Tibial nerve (tissue), 4 donors: ENCODE data around the gene SHC4. TPM values are rescaled to one million over a fixed set of nuclear protein-coding genes. Genes with fewer than 3 reads are reported as not detected.

Experiments used
- DNase-seq, 2 donors: peaks; one replicate each; pipeline ENCODE4 v3.0.0-alpha.2; 2019; ENCODE audit warnings: low spot score in 2 of 2
- H3K27ac ChIP-seq, 4 donors: fragments of 200-600 bp; sonication (generic) in 3 of 4; one replicate each; pipeline ENCODE4 v1.5.1; 2017 to 2019; ENCODE audit warnings: mild to moderate bottlenecking in 1 of 4
- H3K27me3 ChIP-seq, 2 donors: fragments of 200-600 bp; sonication (generic) in 1 of 2; one replicate each; pipeline versions ENCODE4 v1.5.1 to v1.6.0; 2017 to 2019
- H3K36me3 ChIP-seq, 3 donors: fragments of 200-600 bp; sonication (generic); one replicate each; pipeline ENCODE4 v1.5.1; 2018 to 2019
- H3K4me1 ChIP-seq, 4 donors: fragments of 200-600 bp; sonication (generic) in 3 of 4; one replicate each; pipeline ENCODE4 v1.5.1; 2017 to 2019
- H3K4me3 ChIP-seq, 4 donors: fragments of 200-600 bp; sonication (generic) in 3 of 4; one replicate each; pipeline ENCODE4 v1.5.1; 2017 to 2019; ENCODE audit warnings: mild to moderate bottlenecking in 1 of 4, moderate library complexity in 1 of 4
- H3K9me3 ChIP-seq, 4 donors: fragments of 200-600 bp; sonication (generic) in 3 of 4; one replicate each; pipeline ENCODE4 v1.5.1; 2017 to 2019
- CTCF ChIP-seq, 5 experiments: fragments of 200-600 bp in 3 of 5; fragments of 450-650 bp in 2 of 5; sonication (generic) in 3 of 5; IDR thresholded peaks; one replicate each; pipeline ENCODE4 v1.5.1; 2016 to 2019; ENCODE audit warnings: antibody characterized with exemption in 5 of 5, mild to moderate bottlenecking in 3 of 5, moderate library complexity in 2 of 5
- EP300 ChIP-seq, 2 donors: sonication (generic); formaldehyde crosslinking; IDR thresholded peaks; one replicate each; pipeline ENCODE4 v1.6.1; 2017; ENCODE audit warnings: antibody characterized with exemption in 2 of 2, mild to moderate bottlenecking in 1 of 2
- POLR2A ChIP-seq, 2 donors: fragments of 450-650 bp; IDR thresholded peaks; one replicate each; pipeline ENCODE4 v1.6.1; 2017; ENCODE audit warnings: antibody characterized with exemption in 2 of 2, mild to moderate bottlenecking in 2 of 2, moderate library complexity in 2 of 2
- WGBS, 2 donors: methylation state at CpG; one replicate each; pipeline ENCODE4 v1.1.5; 2018; 5-methylcytosine and 5-hydroxymethylcytosine counted together
- total RNA-seq, 4 donors: library from RNA; depleted of rRNA; stranded (reverse); fragments of >200 nt; gene quantifications; one replicate each; pipeline ENCODE4 v1.1.0, GENCODE V29; 2016

SHC4 gene
- total RNA-seq, 4 donors from 2014 or later, result 36.9 to 71.7 (median 47.5) TPM

GRCh38 chr15:48985516-48985915, 21.8 kb upstream of the SHC4 start:
- peaks cover 0 to 67% (median 26%) of the 10 kb centered on the region in 4 donors for H3K4me1 ChIP-seq

GRCh38 chr15:48984811-48985352, 21.2 kb upstream of the SHC4 start:
- no peak for TF ChIP-seq EP300 (IDR thresholded peaks at IDR 0.05)
- TF ChIP-seq CTCF (IDR thresholded peaks at IDR 0.05), result no peak
- no peak for TF ChIP-seq POLR2A (IDR thresholded peaks at IDR 0.05)
- H3K36me3 ChIP-seq, result peaks cover 0 to 18% (median 0%) of the 10 kb centered on the region in 3 donors
- peak overlapping the region in 3 of 4 donors; percentile 1 to 93 (median 74) for H3K27ac ChIP-seq
- WGBS, 2 donors, result 36 to 45% methylated on average over 4 of the region's 4 CpGs
- H3K4me3 ChIP-seq, result no peak overlapping the region
- peaks cover 0 to 61% (median 26%) of the 10 kb centered on the region in 4 donors for H3K4me1 ChIP-seq
- no peaks in the 10 kb centered on the region for H3K9me3 ChIP-seq
- H3K27me3 ChIP-seq, result no peaks in the 10 kb centered on the region
- no peak for DNase-seq

More at GRCh38 chr15:48985516-48985915, 21.8 kb upstream of the SHC4 start:
- no peak for DNase-seq
- WGBS, 2 donors, result 68 to 74% methylated on average over 3 of the region's 3 CpGs
- Histone ChIP-seq H3K36me3 (peaks cover 0 to 25% (median 0%) of the 10 kb centered on the region in 3 donors), H3K9me3 (no peaks in the 10 kb centered on the region), H3K4me3 (no peak overlapping the region), H3K27me3 (no peaks in the 10 kb centered on the region), H3K27ac (peak overlapping the region in 2 of 4 donors; percentile 74 to 93)
- TF ChIP-seq POLR2A (IDR thresholded peaks at IDR 0.05), result no peak
- TF ChIP-seq EP300 (IDR thresholded peaks at IDR 0.05), result no peak
- no peak for TF ChIP-seq CTCF (IDR thresholded peaks at IDR 0.05)

- Histone ChIP-seq H3K36me3 (peaks cover 0 to 12% (median 0%) of the 10 kb centered on the region in 3 donors), H3K27me3 (no peaks in the 10 kb centered on the region), H3K4me3 (no peak overlapping the region), H3K9me3 (no peaks in the 10 kb centered on the region), H3K4me1 (peaks cover 0 to 53% (median 26%) of the 10 kb centered on the region in 4 donors), H3K27ac (peak overlapping the region in 3 of 4 donors; percentile 1 to 93 (median 74))
- no peak for TF ChIP-seq CTCF (IDR thresholded peaks at IDR 0.05)
- no peak for TF ChIP-seq POLR2A (IDR thresholded peaks at IDR 0.05)
- TF ChIP-seq EP300 (IDR thresholded peaks at IDR 0.05), result no peak
- no peak for DNase-seq
- 66 to 70% methylated on average over 7 of the region's 7 CpGs for WGBS, 2 donors
These were observed 20.4 kb upstream of the SHC4 start for GRCh38 chr15:48984021-48984710.

GRCh38 chr15:48983300-48983699, 19.6 kb upstream of the SHC4 start:
- Histone ChIP-seq H3K27me3 (no peaks in the 10 kb centered on the region), H3K4me1 (peaks cover 0 to 53% (median 26%) of the 10 kb centered on the region in 4 donors), H3K36me3 (peaks cover 0 to 12% (median 0%) of the 10 kb centered on the region in 3 donors), H3K9me3 (no peaks in the 10 kb centered on the region), H3K4me3 (no peak overlapping the region), H3K27ac (peak overlapping the region in 2 of 4 donors; percentile 74 to 93)
- TF ChIP-seq EP300 (IDR thresholded peaks at IDR 0.05) (no peak), POLR2A (IDR thresholded peaks at IDR 0.05) (no peak), CTCF (IDR thresholded peaks at IDR 0.05) (no peak)
- WGBS, 2 donors, result 44 to 51% methylated on average over 5 of the region's 5 CpGs
- DNase-seq, result no peak

GRCh38 chr15:48981941-48982340, 18.2 kb upstream of the SHC4 start:
- peaks cover 0 to 53% (median 26%) of the 10 kb centered on the region in 4 donors for H3K4me1 ChIP-seq
- no peak overlapping the region for H3K4me3 ChIP-seq
- peaks cover 0 to under 1% (median 0%) of the 10 kb centered on the region in 3 donors for H3K36me3 ChIP-seq
- H3K27me3 ChIP-seq, result no peaks in the 10 kb centered on the region
- DNase-seq, result no peak
- WGBS, 2 donors, result 22 to 35% methylated on average over 4 of the region's 4 CpGs
- peak overlapping the region in 2 of 4 donors; percentile 74 to 93 for H3K27ac ChIP-seq
- H3K9me3 ChIP-seq, result no peaks in the 10 kb centered on the region
- TF ChIP-seq EP300 (IDR thresholded peaks at IDR 0.05) (peak in 1 of 2 donors; percentile 22), POLR2A (IDR thresholded peaks at IDR 0.05) (no peak)
